Spleen (tissue), 7 donors: ENCODE data around the gene AP2A1.

ENCODE experiments used
- POLR2A ChIP-seq, 3 donors: fragments of 450-650 bp; IDR thresholded peaks; one replicate each; pipeline ENCODE4 v1.5.1; 2017; ENCODE audit warnings: antibody characterized with exemption in 3 of 3, mild to moderate bottlenecking in 1 of 3
- POLR2AphosphoS5 ChIP-seq, 3 donors: sonication (generic); formaldehyde crosslinking; IDR thresholded peaks; one replicate each; pipeline ENCODE4 v1.5.1; 2017; ENCODE audit warnings: antibody characterized with exemption in 3 of 3
- TF ChIP-seq, protein P1 (sequence below), 11 experiments: fragments of 200-600 bp in 7 of 11; fragments of 450-650 bp in 4 of 11; sonication (generic) in 4 of 11; IDR thresholded peaks in 8 of 11; conservative IDR thresholded peaks in 3 of 11; 1 replicate in 7 of 11; 2 replicates in 4 of 11; pipeline versions ENCODE4 v1.4.0 to v1.8.0; 2016 to 2021; ENCODE audit warnings: antibody characterized with exemption in 11 of 11, inconsistent platforms in 4 of 11, mild to moderate bottlenecking in 1 of 11
- donor health status: DM: no; HTN: no; CAD: no; lungs with moderate emphysema.
- donor health status: DM: no; HTN: no; CAD: no.
- donor health status: DM: no; HTN: no; CAD: no.

DNA sequence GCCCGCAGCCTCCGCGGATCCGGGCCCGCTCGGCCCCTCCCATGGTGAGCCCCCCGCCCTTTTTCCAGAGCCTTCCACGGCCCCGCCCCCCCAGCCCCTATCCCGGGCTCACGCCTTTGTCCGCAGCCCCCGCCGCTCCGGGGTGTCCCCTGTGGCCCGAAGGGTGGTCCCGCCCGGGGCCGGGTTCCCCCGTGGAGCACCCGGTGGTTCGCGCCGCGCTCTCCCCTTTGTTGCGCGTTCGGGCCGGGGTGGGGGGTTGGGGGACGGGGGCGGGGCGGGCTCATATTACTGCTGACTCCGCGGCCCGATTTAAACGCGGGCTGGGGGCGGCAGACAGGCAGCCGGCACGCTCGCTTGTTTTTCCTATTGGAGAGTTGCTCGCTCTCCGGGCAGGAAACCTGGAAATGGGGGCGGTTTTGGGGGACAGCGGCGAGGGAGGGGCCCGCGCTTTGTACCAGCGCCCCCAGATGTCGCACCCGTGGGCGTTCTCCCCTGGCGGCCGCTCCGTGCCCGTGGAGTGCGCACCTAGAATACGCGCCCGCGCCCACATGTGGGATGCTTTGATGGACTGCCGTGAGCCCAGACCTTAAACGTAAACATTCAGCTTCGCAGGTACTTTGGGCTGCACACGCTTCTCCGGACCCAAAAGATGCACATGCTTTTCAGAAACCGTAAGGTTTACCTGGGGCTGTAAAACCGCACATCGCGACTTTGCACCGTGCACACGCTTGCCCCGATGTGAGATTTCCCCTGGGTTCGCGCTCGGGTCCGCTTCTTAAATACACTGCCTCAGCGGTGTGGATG lies 84.9 kb downstream of the AP2A1 start:
- TF ChIP-seq, protein P1, sequence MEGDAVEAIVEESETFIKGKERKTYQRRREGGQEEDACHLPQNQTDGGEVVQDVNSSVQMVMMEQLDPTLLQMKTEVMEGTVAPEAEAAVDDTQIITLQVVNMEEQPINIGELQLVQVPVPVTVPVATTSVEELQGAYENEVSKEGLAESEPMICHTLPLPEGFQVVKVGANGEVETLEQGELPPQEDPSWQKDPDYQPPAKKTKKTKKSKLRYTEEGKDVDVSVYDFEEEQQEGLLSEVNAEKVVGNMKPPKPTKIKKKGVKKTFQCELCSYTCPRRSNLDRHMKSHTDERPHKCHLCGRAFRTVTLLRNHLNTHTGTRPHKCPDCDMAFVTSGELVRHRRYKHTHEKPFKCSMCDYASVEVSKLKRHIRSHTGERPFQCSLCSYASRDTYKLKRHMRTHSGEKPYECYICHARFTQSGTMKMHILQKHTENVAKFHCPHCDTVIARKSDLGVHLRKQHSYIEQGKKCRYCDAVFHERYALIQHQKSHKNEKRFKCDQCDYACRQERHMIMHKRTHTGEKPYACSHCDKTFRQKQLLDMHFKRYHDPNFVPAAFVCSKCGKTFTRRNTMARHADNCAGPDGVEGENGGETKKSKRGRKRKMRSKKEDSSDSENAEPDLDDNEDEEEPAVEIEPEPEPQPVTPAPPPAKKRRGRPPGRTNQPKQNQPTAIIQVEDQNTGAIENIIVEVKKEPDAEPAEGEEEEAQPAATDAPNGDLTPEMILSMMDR (IDR thresholded peaks at IDR 0.05 in 8 of 11, conservative IDR thresholded peaks at IDR 0.05 in 3 of 11), result no peak
- TF ChIP-seq POLR2A (IDR thresholded peaks at IDR 0.05) (no peak), POLR2AphosphoS5 (IDR thresholded peaks at IDR 0.05) (peak in 2 of 3 donors; percentile 46 to 56)
